Gastroesophageal sphincter (tissue), 4 donors: ENCODE data around the gene FLCN. TPM values are rescaled to one million over a fixed set of nuclear protein-coding genes. Genes with fewer than 3 reads are reported as not detected.

Experiments used
- ATAC-seq: fragments of 150-250 bp; one replicate; pipeline ENCODE4 v1.9.1; 2016; ENCODE audit warnings: mild to moderate bottlenecking, moderate library complexity
- H3K27ac ChIP-seq, 4 donors: fragments of 200-600 bp; sonication (generic) in 3 of 4; 1 replicate in 3 of 4; 2 replicates in 1 of 4; pipeline ENCODE4 v1.5.1; 2016 to 2019
- H3K27me3 ChIP-seq: fragments of 200-600 bp; sonication (generic); one replicate; pipeline ENCODE4 v1.5.1; 2019
- H3K36me3 ChIP-seq, 2 donors: fragments of 200-600 bp; sonication (generic); one replicate each; pipeline ENCODE4 v1.5.1; 2019; ENCODE audit warnings: control low read depth in 1 of 2
- H3K4me1 ChIP-seq, 3 donors: fragments of 200-600 bp; sonication (generic); 1 replicate in 2 of 3; 2 replicates in 1 of 3; pipeline ENCODE4 v1.5.1; 2016 to 2019; ENCODE audit warnings: control low read depth in 2 of 3
- H3K4me3 ChIP-seq, 2 donors: fragments of 200-600 bp; sonication (generic); one replicate each; pipeline ENCODE4 v1.5.1; 2019; ENCODE audit warnings: mild to moderate bottlenecking in 1 of 2, moderate library complexity in 1 of 2
- H3K9me3 ChIP-seq, 3 donors: fragments of 200-600 bp; sonication (generic); one replicate each; pipeline ENCODE4 v1.5.1; 2017 to 2019; ENCODE audit warnings: control low read depth in 2 of 3
- CTCF ChIP-seq, 4 experiments: fragments of 200-600 bp in 2 of 4; fragments of 450-650 bp in 2 of 4; sonication (generic) in 1 of 4; IDR thresholded peaks; one replicate each; pipeline ENCODE4 v1.5.1; 2017 to 2019; ENCODE audit warnings: antibody characterized with exemption in 4 of 4, mild to moderate bottlenecking in 2 of 4, moderate library complexity in 2 of 4
- EP300 ChIP-seq: sonication (generic); formaldehyde crosslinking; IDR thresholded peaks from one replicate; pipeline ENCODE4 v1.6.1; 2017; ENCODE audit warnings: antibody characterized with exemption, mild to moderate bottlenecking
- POLR2A ChIP-seq, 2 donors: fragments of 450-650 bp; IDR thresholded peaks; one replicate each; pipeline ENCODE4 v1.6.1; 2017; ENCODE audit warnings: antibody characterized with exemption in 2 of 2, mild to moderate bottlenecking in 2 of 2, moderate library complexity in 1 of 2
- POLR2AphosphoS5 ChIP-seq: sonication (generic); formaldehyde crosslinking; IDR thresholded peaks from one replicate; pipeline ENCODE4 v1.6.1; 2017; ENCODE audit warnings: antibody characterized with exemption
- WGBS, 2 donors: methylation state at CpG; one replicate each; pipeline ENCODE4 v1.1.5; 2018; ENCODE audit warnings: low coverage in 1 of 2; 5-methylcytosine and 5-hydroxymethylcytosine counted together
- total RNA-seq, 4 donors: library from RNA; depleted of rRNA; stranded (reverse); fragments of >200 nt; gene quantifications; one replicate each; pipeline ENCODE4 v1.1.0, GENCODE V29; 2016

FLCN gene
- total RNA-seq, 4 donors from 2014 or later: 24.8 to 91.5 (median 46.6) TPM

- WGBS, 2 donors: 72 to 100% methylated on average over 2 to 3 of the region's 3 CpGs
- ATAC-seq: no peak
Measured at GRCh38 chr17:17246879-17247278, 9.9 kb upstream of the FLCN start.

GRCh38 chr17:17243163-17243562 lies 6.2 kb upstream of the FLCN start:
- peaks cover 0 to 7% (median 0%) of the 10 kb centered on the region in 3 donors for H3K4me1 ChIP-seq
- ATAC-seq: no peak
- H3K36me3 ChIP-seq: peaks cover 0 to 31% of the 10 kb centered on the region in 2 donors
- WGBS, 2 donors: 91 to 100% methylated on average over 1 to 6 of the region's 6 CpGs
- H3K27me3 ChIP-seq: no peaks in the 10 kb centered on the region
- H3K9me3 ChIP-seq: no peaks in the 10 kb centered on the region
- TF ChIP-seq EP300: no peak
- TF ChIP-seq POLR2A (IDR thresholded peaks at IDR 0.05): no peak
- no peak for TF ChIP-seq POLR2AphosphoS5
- TF ChIP-seq CTCF (IDR thresholded peaks at IDR 0.05): no peak
- H3K4me3 ChIP-seq: no peak overlapping the region
- H3K27ac ChIP-seq: no peak overlapping the region

More at GRCh38 chr17:17246879-17247278, 9.9 kb upstream of the FLCN start:
- no peaks in the 10 kb centered on the region for H3K9me3 ChIP-seq
- peaks cover 0 to 69% of the 10 kb centered on the region in 2 donors for H3K36me3 ChIP-seq
- no peak overlapping the region for H3K27ac ChIP-seq
- H3K4me1 ChIP-seq: no peaks in the 10 kb centered on the region
- no peak for TF ChIP-seq EP300
- no peaks in the 10 kb centered on the region for H3K27me3 ChIP-seq
- H3K4me3 ChIP-seq: no peak overlapping the region

GRCh38 chr17:17242246-17242645 lies 5.3 kb upstream of the FLCN start:
- Histone ChIP-seq H3K4me1 (peaks cover 0 to 12% (median 0%) of the 10 kb centered on the region in 3 donors), H3K4me3 (no peak overlapping the region), H3K36me3 (peaks cover 0 to 22% of the 10 kb centered on the region in 2 donors), H3K27me3 (no peaks in the 10 kb centered on the region), H3K27ac (no peak overlapping the region), H3K9me3 (no peaks in the 10 kb centered on the region)
- no peak for ATAC-seq
- TF ChIP-seq POLR2A (IDR thresholded peaks at IDR 0.05) (no peak), CTCF (IDR thresholded peaks at IDR 0.05) (no peak), POLR2AphosphoS5 (no peak), EP300 (no peak)
- 83% methylated on average over 1 of the region's 7 CpGs; no CpG with 5 or more reads in 1 of the 2 donors for WGBS, 2 donors

- WGBS, 2 donors: 53 to 74% methylated on average over 3 to 7 of the region's 10 CpGs
- H3K9me3 ChIP-seq: no peaks in the 10 kb centered on the region
- H3K27ac ChIP-seq: no peak overlapping the region
- H3K4me3 ChIP-seq: no peak overlapping the region
- no peaks in the 10 kb centered on the region for H3K27me3 ChIP-seq
- ATAC-seq: no peak
- peaks cover 0 to 16% of the 10 kb centered on the region in 2 donors for H3K36me3 ChIP-seq
- TF ChIP-seq POLR2AphosphoS5 (no peak), POLR2A (IDR thresholded peaks at IDR 0.05) (no peak), EP300 (no peak), CTCF (IDR thresholded peaks at IDR 0.05) (no peak)
- peaks cover 0 to 12% (median 0%) of the 10 kb centered on the region in 3 donors for H3K4me1 ChIP-seq
Measured at GRCh38 chr17:17241656-17242055, 4.7 kb upstream of the FLCN start.

- ATAC-seq: no peak
- Histone ChIP-seq H3K4me1 (peaks cover 0 to 27% (median 10%) of the 10 kb centered on the region in 3 donors), H3K36me3 (no peaks in the 10 kb centered on the region), H3K4me3 (no peak overlapping the region), H3K9me3 (no peaks in the 10 kb centered on the region), H3K27me3 (no peaks in the 10 kb centered on the region), H3K27ac (no peak overlapping the region)
- TF ChIP-seq POLR2A (IDR thresholded peaks at IDR 0.05) (no peak), CTCF (IDR thresholded peaks at IDR 0.05) (no peak)
- WGBS, 2 donors: 79 to 82% methylated on average over 1 of the region's 1 CpG
Measured at GRCh38 chr17:17239832-17240231, 2.9 kb upstream of the FLCN start.
